GM19452 (cell line): ENCODE data around the gene NCBP3.

Experiments
- ATAC-seq: cut with Tn5 transposase; IDR thresholded peaks from one replicate; pipeline ENCODE4 v1.9.1; 2021; ENCODE audit not compliant: unreplicated experiment

Gene NCBP3

DNA sequence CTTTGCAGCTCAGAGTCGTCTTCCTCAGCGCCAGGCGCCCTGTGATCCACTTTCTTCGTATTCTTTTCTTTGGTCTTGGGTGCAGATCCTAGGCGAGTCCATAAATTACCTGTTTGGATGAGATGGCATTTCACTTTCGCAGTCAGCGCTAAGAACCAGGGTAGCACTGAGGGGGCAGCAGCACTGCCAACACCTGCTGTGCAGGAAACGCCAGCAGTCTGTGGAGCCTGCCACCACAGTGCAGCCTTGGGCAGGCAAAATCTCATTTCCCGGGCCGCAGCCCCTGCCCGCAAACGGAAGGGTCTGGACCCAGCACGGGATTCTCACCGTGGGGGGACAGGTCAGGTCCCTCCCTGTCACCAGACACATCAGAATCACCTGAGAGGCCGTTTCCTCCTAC is 32.9 kb downstream of the NCBP3 start:
- no peak for ATAC-seq

DNA sequence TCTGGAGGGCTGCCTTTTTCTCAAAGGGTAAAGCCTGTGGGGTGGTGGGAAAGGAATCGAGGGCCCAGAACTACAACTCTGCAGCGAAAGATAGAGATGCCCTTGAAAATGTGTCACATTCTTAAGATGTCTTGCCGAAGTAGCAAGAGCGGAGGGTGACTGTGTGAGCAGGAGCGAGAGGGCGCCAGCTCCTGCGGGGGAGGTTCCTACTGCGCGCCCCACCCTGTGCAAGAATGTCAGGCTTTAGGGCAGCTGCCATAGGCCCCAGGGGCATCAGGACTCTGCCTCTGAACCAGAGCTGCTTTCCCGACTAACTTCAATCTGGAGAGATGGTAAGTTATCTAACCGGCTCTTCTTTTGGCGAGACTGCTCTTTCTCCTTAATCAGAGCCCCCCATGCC is 33.3 kb downstream of the NCBP3 start:
- no peak for ATAC-seq

DNA sequence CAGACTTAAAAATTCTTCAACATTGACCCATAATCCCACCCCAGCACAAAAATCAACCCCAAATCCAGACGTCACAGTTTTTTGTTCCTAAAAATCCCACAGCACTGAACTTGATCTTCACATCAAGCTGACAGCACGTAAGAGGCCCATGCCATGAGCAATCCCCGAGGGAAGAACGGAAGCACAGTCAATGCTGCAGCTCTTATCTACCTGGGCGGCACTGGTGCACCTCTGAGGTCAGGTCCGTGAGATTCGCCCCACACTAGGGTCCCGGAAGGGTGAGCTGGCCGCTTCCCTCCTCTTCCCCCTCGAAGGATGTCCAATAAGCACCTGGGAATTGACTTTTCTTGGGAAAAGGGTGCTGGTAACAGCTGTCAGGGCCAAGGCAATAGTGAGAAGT is 33.8 kb downstream of the NCBP3 start:
- no peak for ATAC-seq

DNA sequence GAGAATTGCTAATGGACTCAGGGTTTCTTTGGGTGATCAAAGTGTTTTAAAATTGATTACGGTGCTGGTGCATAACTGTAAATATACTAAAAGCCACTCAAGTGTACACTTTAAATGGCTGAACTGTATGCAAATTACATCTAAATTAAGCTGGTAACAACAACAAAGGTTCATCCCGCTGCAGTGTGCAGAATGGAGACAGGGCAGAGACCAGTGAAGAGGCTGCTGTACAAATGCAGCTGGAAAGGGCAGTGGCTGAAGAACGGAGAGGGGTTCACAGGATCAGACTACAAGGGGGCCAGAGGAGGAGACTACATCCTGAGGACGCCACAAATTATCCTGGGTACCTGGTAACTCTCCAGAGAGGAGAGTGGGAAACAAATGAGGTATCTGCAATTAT is 36.0 kb downstream of the NCBP3 start:
- no peak for ATAC-seq

GRCh38 chr17:3809135-3809534 is 36.9 kb downstream of the NCBP3 start:
- no peak for ATAC-seq

GRCh38 chr17:3808701-3809100 is 37.3 kb downstream of the NCBP3 start:
- ATAC-seq = no peak

DNA sequence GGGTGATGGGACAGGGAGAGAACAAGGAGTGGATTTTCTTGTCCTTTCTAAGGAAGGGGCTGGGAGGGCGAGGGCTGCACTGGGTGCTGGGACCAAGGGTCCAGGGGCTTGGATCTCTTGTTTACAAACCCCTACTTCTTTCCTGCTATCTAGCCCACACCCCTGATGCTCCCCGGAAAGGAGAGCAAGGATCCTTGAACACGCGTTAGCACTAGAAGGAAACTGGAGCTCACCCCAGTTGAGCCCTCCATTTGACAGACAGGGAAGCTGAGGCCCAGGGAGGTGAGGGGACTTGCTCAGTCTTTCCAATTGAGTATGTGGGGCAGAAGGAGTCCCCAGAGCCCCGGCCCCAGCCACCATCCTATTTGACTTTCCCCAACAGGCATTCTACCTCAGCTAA is 40.5 kb downstream of the NCBP3 start:
- no peak for ATAC-seq

GRCh38 chr17:3804503-3804931 is 41.5 kb downstream of the NCBP3 start:
- peak; percentile 72 for ATAC-seq

DNA sequence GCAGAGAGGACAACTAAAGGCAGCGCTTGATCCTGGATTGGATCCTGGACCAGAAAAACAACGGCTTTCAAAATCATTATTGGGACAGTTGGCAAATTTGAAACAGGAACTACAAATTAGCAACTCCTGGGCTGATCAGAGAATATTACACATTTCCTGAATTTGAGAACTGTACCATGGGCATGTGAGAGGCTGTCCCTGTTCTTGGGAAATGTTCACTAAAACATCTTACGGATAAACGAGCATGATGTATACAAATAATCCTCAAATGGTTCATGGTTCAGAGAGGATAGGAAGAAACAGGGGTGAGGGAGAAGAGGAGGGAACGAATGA is 42.8 kb downstream of the NCBP3 start:
- ATAC-seq = no peak

DNA sequence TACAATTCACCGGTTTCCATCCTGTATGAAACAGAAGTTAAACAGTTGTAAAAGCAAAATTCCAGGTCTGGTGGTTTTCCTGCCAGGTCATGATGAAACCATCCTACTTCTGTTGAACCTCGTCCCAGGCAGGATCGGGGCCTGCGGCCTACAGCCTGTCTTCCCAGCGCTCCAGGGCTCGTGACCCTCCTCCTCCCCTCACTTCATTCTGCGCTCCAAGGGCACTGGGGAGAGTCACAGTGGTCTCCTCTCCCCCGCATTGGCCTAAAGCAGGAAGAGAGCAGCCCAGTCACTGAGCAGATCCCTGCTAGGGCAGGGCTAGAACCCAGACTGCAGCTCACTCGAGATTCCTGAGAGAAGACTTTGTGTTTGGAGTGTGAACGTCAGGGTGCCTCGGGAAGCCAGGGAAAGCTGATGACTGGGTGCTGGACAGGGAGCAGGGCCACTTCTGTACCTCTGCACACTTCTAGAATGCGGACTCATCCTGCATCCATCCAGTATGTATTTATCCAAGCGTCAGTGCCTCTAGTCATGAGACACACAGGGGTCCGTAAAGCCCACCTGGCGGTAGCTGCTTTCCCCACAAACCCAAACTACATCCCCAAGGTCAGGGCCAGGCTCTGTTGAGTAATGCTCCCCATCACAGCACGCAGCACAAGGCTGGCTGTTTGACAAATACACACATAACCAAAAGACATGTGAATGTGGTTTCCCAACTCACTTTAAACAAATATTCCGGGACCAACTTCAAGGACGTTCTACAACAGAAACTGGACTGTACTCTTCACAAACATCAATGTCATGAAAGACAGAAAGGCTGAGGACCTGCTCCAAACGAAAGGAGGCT is 43.4 kb downstream of the NCBP3 start:
- no peak for ATAC-seq

GRCh38 chr17:3801792-3802191 is 44.3 kb downstream of the NCBP3 start:
- ATAC-seq = no peak

DNA sequence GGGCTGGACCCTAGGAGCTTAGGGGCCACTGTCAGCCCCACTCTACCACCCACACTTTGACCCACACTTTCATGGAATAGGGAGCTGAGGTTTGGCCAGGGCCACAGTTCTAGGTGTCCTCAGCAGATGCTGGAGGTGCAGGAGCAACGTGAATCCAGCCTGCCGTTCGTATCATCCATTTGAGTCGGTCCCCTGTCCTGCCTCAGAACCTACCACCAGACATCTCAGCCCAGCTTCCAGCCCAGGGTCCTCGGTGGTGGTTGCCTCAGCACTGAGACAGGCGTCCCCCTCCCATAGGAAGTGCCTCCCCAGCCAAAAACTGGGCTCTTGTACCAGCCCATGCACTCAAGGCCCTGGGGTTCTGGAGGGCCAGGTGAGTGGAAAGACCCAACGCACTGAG is 44.7 kb downstream of the NCBP3 start:
- ATAC-seq = no peak

DNA sequence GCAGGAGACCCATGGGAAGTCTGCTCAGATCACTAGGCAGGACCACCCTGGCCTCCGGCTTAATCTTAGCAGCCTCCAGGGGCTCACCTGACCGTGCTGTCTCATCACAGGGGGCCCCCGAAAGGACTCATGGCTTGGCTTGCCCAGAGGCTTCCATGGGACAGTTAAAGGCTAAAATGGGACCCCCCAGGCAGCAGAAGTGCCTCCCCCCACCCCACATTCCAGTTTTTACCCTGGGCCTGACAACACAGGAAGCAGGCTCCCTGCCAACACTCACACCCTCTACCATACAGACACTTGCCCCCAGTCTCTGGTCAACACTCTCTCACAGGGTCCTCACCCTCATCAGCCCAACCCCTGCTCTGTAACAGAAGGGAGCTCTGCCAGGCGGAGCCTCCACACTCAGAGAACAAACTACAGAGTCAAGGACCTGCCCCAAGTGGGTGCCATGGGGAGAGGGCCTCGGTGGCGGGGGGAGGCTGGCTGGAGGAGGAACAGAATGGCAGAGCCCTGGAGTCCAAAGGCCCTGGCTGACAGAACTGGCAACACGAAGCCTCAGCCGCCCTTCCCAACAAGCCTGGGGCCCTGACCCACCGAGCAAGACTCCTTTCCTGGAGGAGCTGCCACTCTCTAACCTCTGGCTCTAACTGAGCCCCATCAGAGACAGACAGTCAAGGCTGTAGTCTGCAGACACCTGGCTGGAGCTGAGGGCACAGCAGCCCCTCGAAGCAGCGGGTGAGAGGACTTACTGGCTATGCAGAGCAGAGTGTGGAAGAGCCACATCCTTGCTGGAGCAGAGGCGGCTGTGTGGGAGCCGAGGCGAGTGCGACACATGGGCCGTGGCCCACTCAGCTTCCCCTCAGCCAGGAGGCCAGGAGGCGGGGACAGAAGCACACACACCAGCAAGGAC is 45.4 kb downstream of the NCBP3 start, which contains the start of gene ITGAE:
ITGAE (minus strand) TSS at position 827 of the 910 bp plus-strand sequence; CDS start at position 783, 44 bp downstream.
- no peak for ATAC-seq

GRCh38 chr17:3799181-3799945 is 46.7 kb downstream of the NCBP3 start:
- no peak for ATAC-seq

DNA sequence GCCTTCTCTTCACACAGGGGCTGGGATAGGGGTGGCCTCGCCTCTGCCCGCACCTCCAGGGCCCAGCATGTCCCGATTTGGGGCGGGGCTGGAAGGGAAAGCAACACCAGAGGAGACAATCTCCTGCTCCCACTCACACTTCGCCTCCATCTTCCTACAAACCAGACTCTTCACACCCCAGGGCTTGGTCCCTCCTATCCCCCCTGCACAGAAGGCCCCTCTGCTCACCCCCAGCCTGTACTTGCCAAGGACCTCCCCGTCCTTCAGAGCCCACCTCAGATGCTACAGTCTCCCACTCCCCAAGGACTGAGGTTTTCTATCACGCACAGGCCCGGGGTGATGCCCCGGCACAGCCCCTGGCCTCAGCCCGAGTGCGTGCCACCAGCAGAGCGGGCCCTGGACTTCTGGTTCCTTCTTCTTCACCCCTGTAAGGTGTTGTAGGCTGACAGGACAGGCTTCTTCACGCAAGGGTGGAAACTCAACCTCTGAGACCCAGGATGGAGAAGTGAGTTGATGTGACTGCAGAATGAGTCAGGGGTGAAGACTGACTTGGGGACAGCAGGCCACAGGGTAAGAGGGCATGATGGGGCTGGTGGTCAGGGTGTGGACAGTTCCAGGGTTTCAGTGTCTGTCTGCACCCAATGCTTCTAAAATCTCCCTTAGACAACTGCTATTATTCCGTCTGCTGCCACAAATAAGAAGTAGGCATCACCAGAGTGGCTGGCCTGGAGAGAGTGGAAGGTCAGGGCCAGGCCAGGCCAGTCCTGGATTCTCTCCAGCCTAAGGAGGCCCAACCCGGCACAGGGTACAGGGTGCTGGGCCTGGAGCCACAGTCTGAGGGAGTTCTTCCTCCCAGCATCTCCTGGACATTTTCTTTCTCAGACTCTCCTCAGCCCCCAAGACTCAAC is 47.5 kb downstream of the NCBP3 start:
- ATAC-seq = no peak

DNA sequence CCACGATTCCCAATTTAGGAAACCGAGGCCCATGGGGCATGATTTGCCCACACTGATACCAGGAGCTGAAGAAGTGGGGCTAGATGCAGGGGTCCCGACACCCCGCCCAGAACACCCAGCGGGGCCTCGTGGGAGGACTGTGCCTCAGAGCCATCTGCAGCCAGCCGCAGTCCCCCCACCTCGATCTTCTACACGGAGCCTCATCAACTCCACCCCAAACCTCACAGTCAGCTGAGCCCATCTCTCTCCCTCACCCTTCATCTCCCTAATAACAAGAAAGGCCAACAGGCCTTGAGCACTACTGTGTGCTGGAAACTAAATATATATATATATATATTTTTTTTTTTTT is 49.2 kb downstream of the NCBP3 start:
- ATAC-seq = peak; percentile 37

GRCh38 chr17:3796110-3796821 is 49.8 kb downstream of the NCBP3 start:
- peak; percentile 73 for ATAC-seq

DNA sequence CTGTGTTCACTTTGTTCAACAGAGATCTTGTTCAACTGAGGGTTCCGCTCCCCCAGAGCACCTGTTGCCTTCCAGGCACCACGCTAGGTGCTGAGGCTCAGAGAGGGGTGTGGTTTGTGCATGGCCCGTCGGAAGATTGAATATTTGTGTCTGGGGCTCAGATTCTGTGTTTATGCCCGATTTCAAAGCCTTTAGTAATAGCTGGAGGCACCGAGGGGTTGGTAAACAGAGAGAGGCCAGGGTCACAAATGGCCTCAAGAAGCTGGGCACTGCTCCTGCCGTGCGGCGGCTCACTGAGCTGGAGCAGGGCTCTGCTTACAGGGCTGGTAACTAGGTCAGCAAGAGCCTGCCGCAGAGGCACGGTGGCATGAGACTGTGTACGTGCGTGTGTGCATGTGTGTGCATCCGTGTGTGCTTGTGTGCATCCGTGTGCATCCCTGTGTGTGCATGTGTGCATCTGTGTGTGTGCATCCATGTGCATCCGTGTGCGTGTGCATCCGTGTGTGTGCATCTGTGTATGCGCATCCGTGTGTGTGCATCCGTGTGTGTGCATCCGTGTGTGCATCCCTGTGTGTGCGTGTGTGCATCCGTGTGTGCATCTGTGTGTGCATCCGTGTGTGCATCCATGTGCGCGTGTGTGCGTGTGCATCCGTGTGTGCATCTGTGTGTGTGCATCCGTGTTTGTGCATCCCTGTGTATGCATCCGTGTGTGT is 50.5 kb downstream of the NCBP3 start:
- no peak for ATAC-seq
